GM19193 (cell line): Measurements from ENCODE around the gene GMDS.

Experiments used
- POLR2A ChIP-seq: IDR thresholded peaks from 4 replicates; pipeline ENCODE4 v1.6.1; 2011; ENCODE audit not compliant: insufficient read depth, insufficient read length; ENCODE audit errors: extremely low read depth

GMDS gene

DNA sequence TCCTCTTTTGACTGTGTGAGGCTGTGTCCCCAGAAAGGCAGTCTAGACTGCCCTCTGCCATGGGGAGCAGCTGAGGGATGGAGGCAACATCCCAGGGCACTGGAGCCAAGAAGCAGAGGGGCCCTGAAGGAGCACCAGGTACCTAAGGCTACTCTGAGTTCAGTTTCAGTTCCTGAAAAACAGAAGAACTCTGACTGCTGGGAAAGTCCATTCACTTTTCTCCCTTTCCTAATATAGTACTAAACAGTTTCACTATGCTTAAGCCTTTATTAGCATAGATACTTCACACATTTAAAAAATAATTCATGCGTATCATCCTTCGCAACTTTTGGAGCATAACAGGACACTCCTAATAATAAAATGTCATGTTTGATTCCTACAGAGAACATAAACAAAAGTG is 505.7 kb downstream of the GMDS start:
- no peak for TF ChIP-seq POLR2A

DNA sequence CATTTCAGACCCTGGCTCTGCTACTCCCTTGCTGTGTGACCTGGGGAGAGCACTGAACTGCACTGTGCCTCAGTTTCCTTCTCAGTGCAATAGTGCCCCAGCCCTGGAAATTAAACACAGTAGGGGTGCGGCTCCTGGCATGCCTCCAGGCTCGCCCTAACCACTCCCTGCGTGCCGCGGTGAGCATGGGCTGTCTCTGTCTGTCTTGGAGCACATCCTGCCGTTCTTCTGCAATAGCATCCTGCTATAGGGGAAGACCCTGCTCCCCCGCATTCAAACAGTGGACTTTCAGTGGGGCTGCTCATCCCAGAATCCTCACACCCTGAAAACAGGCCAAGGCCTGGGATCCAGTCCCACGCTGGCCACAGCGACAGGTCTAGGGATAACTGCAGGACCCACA is 506.2 kb downstream of the GMDS start:
- TF ChIP-seq POLR2A = no peak

DNA sequence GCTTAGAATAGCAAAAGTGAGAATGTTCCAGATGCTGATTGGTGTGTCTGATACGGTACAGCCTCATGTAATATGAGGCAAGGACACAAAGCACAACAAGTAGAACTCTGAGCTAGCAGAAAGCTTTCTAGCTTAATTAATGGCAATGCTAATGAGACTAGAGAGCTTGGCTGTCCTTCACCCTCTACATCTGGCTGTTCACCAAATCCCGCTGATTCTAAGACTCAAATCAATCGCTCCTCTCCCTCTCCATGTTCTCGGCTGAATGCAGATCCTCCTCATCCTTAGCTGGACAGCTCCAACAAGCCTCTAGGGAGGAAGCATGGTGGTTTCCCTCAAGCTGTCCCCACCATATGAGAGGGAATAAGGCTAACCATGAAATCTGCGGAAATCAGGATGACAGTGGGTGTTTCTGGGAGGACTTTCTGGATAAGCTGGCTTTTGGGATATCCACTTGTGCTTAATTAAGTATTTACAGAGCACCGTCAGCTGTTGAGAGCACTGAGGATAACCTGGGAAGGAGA is 506.8 kb downstream of the GMDS start:
- no peak for TF ChIP-seq POLR2A

DNA sequence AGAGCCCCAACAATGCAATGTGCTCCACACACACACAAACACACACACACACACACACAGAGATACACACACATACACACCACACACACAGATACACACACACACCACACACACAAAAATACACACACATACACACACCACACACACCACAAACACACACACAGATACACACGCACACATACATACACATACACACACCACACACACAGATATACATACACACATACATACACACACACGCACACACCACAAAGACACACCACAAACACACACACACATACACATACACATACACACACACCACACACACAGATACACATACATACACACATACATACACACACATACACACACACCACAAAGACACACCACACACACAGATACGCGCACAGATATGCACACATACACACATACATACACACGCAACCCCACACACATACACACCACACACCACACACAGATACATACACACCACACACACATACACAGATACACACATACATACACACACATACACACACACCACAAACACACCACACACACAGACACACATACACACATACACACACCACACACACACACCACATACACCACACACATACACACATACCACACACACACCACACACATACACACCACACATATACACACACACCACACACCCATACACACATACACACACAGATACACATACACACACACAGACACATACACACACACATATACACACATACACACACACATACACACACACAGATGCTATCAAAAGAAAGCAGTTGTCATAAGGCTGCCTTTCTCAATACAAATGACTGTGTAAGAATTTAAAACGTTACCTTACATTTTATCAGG is 507.7 kb downstream of the GMDS start:
- TF ChIP-seq POLR2A = no peak

DNA sequence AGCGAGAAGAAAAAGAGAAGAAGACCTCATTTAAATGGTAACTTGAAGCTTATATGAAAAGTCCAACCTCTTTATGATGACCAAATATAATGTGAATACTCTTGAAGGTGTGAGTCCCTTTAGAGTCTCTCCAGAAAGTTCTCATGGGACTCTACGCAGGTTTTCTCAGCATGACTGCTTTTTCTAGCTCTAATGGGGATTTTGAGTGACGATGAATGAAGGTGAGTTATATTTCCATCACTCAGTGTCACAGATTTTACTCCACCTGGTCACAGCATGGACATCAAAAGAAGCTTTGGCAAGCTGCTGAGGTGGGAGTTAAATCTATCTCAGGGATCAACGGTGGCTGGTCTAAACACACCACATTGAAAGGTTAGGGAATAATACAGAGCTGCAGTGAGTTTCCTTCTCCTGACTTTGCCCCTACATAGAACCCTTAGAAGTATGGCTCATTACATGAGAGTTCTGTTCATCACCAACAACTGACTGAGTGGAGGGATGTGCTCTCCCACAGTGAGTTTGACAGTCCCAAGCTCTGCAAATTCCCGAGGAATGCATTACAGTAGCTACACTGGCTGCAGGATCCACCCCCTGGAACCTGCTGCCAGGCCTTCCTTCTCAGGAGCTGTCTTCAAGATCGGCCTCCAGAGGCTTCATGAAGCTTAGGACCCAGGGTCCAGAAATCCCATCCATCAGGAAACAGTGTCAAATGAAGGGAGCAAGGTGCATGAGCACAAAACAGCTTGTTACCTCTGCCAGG is 508.9 kb downstream of the GMDS start:
- no peak for TF ChIP-seq POLR2A

DNA sequence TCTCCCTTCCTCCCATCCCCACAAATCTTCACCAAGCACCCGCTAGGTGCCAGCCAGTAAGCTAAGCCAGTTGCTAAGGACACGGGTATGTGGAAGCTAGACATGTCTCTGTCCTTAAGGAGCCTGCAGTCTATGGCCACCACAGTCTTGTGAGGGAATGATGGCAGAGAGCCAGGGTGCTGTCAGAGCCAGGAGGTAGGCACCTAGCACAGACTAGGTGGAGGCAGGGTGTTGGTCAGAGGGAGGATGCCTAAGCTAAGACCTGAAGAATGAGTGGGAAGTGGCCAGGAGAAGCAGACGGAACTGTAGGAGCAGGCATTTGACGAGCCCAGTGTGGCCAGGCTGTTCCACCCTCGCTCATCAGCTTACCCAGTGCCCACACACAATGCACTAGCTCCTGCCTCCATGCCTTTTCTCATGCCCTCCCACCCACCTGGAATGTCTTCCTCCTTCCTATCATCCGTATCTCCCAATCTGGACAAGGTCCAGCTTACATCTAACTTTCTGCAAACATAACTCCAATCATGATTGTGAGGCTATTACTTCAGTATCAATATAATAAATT is 510.1 kb downstream of the GMDS start:
- no peak for TF ChIP-seq POLR2A

DNA sequence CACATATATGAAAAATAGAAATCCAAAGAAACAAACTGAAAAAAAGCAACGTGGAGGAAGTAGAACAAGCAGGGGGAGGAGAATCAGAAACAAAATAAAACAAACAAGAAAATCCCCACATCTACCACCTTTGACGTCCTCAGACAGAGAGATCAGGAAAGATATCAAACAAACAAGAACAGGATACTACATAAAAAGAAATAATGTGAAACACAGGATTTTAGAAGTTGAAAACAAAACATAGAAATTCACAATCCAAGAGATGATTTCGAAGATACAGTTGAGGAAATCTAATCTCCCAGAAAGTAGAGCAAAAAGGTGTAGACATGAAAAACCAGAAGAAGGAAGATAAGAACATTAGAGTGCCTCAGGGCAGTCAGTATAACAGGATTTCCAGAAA is 514.5 kb downstream of the GMDS start:
- no peak for TF ChIP-seq POLR2A

DNA sequence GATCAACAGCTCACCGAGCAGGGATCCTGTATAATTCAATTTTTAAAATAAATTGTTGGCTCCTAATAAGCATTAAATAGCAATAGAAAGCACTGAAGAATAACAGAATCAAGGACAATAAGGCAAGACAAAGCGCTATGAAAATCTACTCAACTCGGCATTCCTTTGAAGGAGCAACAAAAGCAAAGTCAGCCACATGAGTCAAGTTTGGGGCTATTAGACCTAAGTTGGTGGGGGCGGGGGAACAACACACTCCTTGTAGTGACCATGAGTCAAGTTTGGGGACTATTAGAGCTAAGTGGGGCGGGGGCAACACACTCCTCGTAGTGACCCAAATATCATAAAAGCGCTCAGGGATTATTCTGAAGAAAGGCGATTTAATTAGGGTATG is 515.7 kb downstream of the GMDS start:
- no peak for TF ChIP-seq POLR2A

DNA sequence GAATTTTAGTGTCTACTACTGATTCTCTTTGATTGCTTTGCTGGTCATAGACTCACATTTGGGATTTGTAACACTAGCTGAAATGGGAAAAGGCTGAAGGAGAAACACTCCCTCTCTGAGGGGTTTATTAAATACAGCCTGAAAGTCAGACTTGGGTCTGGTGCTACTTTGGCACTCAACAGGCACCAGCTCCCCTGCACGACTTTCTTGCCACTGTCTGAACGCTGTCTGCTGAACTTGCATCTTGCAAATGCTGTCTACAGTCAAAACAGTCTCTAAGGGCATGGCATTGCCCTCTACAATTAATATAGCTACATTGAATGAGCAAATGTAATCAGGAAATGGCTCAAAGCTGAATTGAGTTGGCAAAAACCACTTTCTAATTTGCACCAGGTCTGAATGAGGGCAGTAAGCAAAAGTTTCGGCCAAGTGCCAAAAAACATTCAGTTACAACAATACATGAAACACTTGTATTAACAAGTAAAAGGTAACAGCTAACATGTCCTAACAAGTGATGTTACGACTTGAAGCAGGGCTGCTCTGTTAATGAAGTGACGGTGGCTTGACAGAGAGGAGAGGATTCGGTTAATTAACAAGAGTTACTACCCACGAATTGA is 516.2 kb downstream of the GMDS start:
- TF ChIP-seq POLR2A = no peak

DNA sequence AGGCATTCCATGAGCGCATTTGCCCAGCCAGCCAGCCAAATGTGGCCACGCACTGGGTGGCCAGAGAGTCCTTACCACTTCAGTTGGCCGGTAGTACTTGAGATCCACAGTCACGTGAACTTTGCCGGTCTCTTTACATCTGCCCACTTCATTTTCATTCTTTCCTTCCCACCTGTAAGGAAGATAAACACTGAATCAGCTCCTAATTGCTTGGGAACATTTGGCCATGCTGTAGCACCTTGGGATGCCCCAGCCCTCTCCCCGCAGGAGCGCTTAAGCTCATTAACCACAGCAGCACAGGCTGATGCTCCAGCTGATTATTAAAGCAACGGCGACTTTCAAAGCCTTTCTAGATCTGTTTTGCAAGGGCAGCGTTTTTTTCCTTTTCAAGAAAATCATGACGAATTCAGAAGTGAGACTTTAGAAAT is 519.0 kb downstream of the GMDS start:
- TF ChIP-seq POLR2A = no peak

DNA sequence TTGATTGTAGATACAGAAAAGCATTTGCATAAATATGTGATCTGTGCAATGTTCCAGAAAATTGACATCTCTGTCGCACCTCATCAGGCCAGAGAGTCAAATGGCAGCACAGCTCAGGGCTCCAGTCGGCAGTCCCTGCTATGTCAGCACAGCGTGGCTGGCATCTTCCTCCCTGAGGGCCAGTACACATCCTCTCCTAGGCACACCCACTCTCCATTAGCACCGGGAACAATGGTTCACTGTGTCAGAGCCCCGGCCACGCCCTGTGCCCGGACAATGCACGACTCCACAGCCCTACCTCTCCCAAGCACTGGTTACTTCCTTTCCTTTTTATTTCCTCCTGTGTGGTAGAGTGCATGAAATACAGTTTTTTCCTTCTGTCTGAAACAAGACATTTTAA is 520.8 kb downstream of the GMDS start:
- no peak for TF ChIP-seq POLR2A

DNA sequence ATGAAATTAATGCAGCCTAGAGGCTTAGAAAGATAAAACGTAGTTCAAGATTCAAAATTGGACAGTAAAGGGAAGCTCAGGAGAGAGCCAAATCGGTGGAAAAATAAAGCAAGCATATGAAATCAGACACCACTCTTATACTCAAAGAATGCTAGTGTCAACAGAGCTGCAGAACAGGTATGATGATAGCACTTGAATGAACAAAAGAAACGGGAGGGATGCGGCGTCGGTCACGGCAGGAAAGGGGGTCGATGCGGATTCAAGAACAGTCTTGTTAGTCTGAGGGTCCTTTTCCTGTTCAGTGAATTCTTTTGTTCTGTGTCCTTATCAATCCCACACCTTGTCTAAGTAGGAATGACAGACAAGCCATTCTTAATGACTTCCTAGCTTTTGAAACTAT is 521.3 kb downstream of the GMDS start:
- no peak for TF ChIP-seq POLR2A

DNA sequence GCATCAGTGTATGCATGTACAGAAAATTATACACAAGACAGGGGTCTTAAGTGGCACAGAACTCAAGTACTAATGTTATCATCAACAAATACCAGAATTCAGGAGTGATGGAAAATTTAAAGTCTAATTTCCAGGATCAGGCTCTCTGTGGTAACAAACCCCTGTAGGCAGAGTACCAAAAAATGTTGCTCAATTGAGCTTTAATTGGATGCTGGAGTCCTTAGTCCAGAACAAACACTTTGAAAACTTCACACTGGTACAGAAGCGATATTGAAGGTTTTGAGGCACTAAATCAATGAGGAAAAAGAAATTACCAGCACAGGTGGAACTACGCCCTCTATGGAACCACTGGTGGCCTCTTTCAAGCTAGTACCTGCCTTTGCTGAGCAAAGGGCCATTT is 522.6 kb downstream of the GMDS start:
- no peak for TF ChIP-seq POLR2A

DNA sequence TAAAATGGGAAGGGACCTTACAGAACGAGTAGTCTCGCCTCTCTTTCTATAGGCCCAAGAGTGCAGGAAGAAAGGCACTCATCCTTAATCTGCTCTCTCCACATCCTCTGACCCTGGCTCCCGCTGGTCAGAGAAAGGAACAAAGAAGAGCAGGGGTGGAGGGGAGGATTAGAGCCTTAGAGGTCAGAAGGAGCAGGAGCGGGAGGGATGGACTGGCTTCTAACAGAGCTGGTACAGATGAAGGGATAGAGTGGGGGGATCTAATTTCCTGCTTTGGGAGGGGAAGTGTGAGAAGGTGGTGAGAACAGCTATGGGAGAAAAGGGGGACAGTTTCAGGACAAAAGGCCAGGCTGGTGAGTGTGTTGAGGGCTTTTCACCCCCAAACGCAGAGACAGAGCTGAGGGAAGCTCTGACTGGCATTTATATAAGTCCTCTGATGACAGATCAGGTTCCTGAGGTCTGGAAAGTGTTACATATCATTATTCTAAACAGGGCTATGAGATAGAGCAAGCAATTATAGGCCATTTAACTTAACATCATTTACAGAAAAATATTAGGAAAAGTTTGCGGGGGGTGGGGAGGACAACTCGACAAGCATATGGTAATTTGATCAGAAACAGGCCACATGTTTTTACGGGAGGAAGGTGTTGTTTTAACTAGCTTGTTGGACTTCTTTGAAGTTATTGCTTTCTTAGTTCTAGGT is 524.6 kb downstream of the GMDS start:
- TF ChIP-seq POLR2A = no peak
